Fibroblast of lung (primary cell): ENCODE measurements around the gene F8A3. TPM values are rescaled to one million over a fixed set of nuclear protein-coding genes. Genes with fewer than 3 reads are reported as not detected.
"Not testable (repeated sequence)": the region's sequence is repeated elsewhere in the genome, so short reads cannot be mapped to it uniquely, and the experiment has no call there.

ENCODE experiments used
- DNase-seq, 2 donors: peaks; one replicate each; pipeline versions ENCODE4 v3.0.0 to v3.0.0-alpha.2; 2010; ENCODE audit warnings: low read depth in 2 of 2
- H2AFZ ChIP-seq: 2 replicates; pipeline ENCODE4 v1.5.1; 2012; ENCODE audit warnings: low read length, control low read depth, inconsistent platforms
- H3K27ac ChIP-seq: 2 replicates; pipeline ENCODE4 v1.5.1; 2011; ENCODE audit warnings: low read length, control low read depth; ENCODE audit not compliant: insufficient read depth
- H3K27me3 ChIP-seq: 2 replicates; pipeline ENCODE4 v1.5.1; 2011; ENCODE audit warnings: mild to moderate bottlenecking, low read length; ENCODE audit not compliant: control insufficient read depth, insufficient read depth
- H3K36me3 ChIP-seq: 2 replicates; pipeline ENCODE4 v1.5.1; 2011; ENCODE audit warnings: low read length; ENCODE audit not compliant: control insufficient read depth, insufficient read depth
- H3K4me1 ChIP-seq: 2 replicates; pipeline ENCODE4 v1.5.1; 2011; ENCODE audit warnings: low read length; ENCODE audit not compliant: control insufficient read depth, insufficient read depth; ENCODE audit errors: extremely low read depth
- H3K4me2 ChIP-seq: 2 replicates; pipeline ENCODE4 v1.5.1; 2011; ENCODE audit warnings: low read length, control low read depth; ENCODE audit not compliant: insufficient read depth; ENCODE audit errors: extremely low read depth
- H3K4me3 ChIP-seq, 4 experiments: fragments of 200-600 bp in 1 of 4; sonication (generic) in 1 of 4; replicated peaks in 1 of 4; 2 replicates each; pipeline ENCODE4 v1.5.1; 2011 to 2016; ENCODE audit warnings: low read length in 4 of 4, low read depth in 3 of 4, mild to moderate bottlenecking in 3 of 4, control low read depth in 2 of 4, inconsistent platforms in 1 of 4, mixed read lengths in 1 of 4; ENCODE audit not compliant: insufficient read depth in 1 of 4; ENCODE audit errors: control extremely low read depth in 1 of 4
- H3K79me2 ChIP-seq: 2 replicates; pipeline ENCODE4 v1.5.1; 2012; ENCODE audit warnings: mild to moderate bottlenecking, low read length, inconsistent platforms; ENCODE audit not compliant: control insufficient read depth, insufficient read depth
- H3K9ac ChIP-seq: 2 replicates; pipeline ENCODE4 v1.5.1; 2011; ENCODE audit warnings: mild to moderate bottlenecking, low read length, control low read depth; ENCODE audit not compliant: insufficient read depth
- H3K9me3 ChIP-seq: 2 replicates; pipeline ENCODE4 v1.5.1; 2012; ENCODE audit warnings: low read depth, low read length; ENCODE audit not compliant: control insufficient read depth, insufficient read depth
- H4K20me1 ChIP-seq: 2 replicates; pipeline ENCODE4 v1.5.1; 2011; ENCODE audit warnings: low read length; ENCODE audit not compliant: control insufficient read depth, insufficient read depth; ENCODE audit errors: extremely low read depth
- EZH2 ChIP-seq: IDR thresholded peaks from 2 replicates; pipeline ENCODE4 v1.5.1; 2012; ENCODE audit warnings: low read length, control low read depth, mild to moderate bottlenecking; ENCODE audit errors: missing control alignments
- polyA plus RNA-seq, 2 donors: library from polyadenylated mRNA; depleted of rRNA in 1 of 2; stranded (reverse) in 1 of 2; unstranded in 1 of 2; fragments of >200 nt; gene quantifications; 2 replicates each; pipeline ENCODE4 v1.2.1, GENCODE V29; 2011 to 2012; ENCODE audit warnings: missing spikeins in 1 of 2
- total RNA-seq: library from RNA; depleted of rRNA; stranded (reverse); fragments of >200 nt; gene quantifications from 2 replicates; pipeline ENCODE4 v1.2.1, GENCODE V29; 2014
- TF ChIP-seq, protein P1 (sequence below), 2 donors: IDR thresholded peaks in 1 of 2; conservative IDR thresholded peaks in 1 of 2; 1 replicate in 1 of 2; 2 replicates in 1 of 2; pipeline ENCODE4 v1.5.1; 2011 to 2012; ENCODE audit warnings: low read length in 2 of 2, control low read depth in 1 of 2, inconsistent platforms in 1 of 2, low read depth in 1 of 2, mild to moderate bottlenecking in 1 of 2

Gene F8A3
- total and polyA plus RNA-seq, 2 donors (not counting 1 experiment from before 2014, with no cell fraction given), result 0.27 to 0.99 TPM

- H4K20me1 ChIP-seq, H3K9me3 ChIP-seq, H2AFZ ChIP-seq, H3K27ac ChIP-seq, H3K4me2 ChIP-seq, H3K27me3 ChIP-seq, H3K4me1 ChIP-seq, H3K79me2 ChIP-seq, H3K4me3 ChIP-seq, H3K36me3 ChIP-seq, H3K9ac ChIP-seq, DNase-seq: not testable (repeated sequence)
Measured at GRCh38 chrX:155460501-155460900, 2.1 kb upstream of the F8A3 start.

- H3K36me3 ChIP-seq, H3K4me2 ChIP-seq, DNase-seq, H4K20me1 ChIP-seq, H3K9me3 ChIP-seq, H2AFZ ChIP-seq, H3K27ac ChIP-seq, H3K27me3 ChIP-seq, H3K79me2 ChIP-seq, H3K4me1 ChIP-seq, H3K9ac ChIP-seq, H3K4me3 ChIP-seq: not testable (repeated sequence)
Measured at GRCh38 chrX:155457761-155458447, 516 bp downstream of the F8A3 start.

DNA sequence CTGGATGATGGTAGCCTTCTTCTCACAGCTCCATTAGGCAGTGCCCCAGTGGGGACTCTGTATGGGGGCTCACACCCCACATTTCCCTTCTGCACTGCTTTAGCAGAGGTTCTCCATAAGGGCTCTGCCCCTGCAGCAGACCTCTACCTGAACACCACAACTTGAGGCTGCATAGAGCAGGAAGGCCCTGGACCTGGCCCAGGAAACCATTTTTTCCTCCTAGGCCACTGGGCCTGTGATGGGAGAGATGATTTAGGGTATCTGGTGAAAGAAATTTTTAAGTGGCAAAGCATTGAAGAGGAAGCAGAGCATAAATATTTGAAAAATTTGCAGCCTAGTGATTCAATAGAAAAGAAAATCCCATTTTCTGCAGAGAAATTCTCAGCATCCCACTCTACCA, 17.3 kb downstream of the F8A3 start:
- Histone ChIP-seq H3K4me3 (no peak overlapping the region), H2AFZ (no peak overlapping the region), H3K9ac (no peak overlapping the region), H3K4me2 (no peak overlapping the region), H3K27ac (no peak overlapping the region), H3K27me3 (no peaks in the 10 kb centered on the region), H3K36me3 (no peaks in the 10 kb centered on the region), H4K20me1 (no peaks in the 10 kb centered on the region), H3K9me3 (no peaks in the 10 kb centered on the region), H3K79me2 (no peaks in the 10 kb centered on the region), H3K4me1 (no peaks in the 10 kb centered on the region)
- DNase-seq, result no peak
- TF ChIP-seq, protein P1, sequence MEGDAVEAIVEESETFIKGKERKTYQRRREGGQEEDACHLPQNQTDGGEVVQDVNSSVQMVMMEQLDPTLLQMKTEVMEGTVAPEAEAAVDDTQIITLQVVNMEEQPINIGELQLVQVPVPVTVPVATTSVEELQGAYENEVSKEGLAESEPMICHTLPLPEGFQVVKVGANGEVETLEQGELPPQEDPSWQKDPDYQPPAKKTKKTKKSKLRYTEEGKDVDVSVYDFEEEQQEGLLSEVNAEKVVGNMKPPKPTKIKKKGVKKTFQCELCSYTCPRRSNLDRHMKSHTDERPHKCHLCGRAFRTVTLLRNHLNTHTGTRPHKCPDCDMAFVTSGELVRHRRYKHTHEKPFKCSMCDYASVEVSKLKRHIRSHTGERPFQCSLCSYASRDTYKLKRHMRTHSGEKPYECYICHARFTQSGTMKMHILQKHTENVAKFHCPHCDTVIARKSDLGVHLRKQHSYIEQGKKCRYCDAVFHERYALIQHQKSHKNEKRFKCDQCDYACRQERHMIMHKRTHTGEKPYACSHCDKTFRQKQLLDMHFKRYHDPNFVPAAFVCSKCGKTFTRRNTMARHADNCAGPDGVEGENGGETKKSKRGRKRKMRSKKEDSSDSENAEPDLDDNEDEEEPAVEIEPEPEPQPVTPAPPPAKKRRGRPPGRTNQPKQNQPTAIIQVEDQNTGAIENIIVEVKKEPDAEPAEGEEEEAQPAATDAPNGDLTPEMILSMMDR (conservative IDR thresholded peaks at IDR 0.05 in 1 of 2, IDR thresholded peaks at IDR 0.05 in 1 of 2; ENCODE audit: low read depth in 1 of 2, low read length in 2 of 2), result no peak
- no peak for TF ChIP-seq EZH2

- no peaks in the 10 kb centered on the region for H4K20me1 ChIP-seq
- no peak for TF ChIP-seq EZH2
- TF ChIP-seq, protein P1 (conservative IDR thresholded peaks at IDR 0.05 in 1 of 2, IDR thresholded peaks at IDR 0.05 in 1 of 2; ENCODE audit: low read depth in 1 of 2, low read length in 2 of 2), result no peak
- no peak for DNase-seq
- no peaks in the 10 kb centered on the region for H3K4me1 ChIP-seq
- no peak overlapping the region for H3K9ac ChIP-seq
- no peak overlapping the region for H3K4me2 ChIP-seq
- H3K36me3 ChIP-seq, result no peaks in the 10 kb centered on the region
- H3K9me3 ChIP-seq, result no peaks in the 10 kb centered on the region
- H2AFZ ChIP-seq, result no peak overlapping the region
- no peaks in the 10 kb centered on the region for H3K27me3 ChIP-seq
- no peaks in the 10 kb centered on the region for H3K79me2 ChIP-seq
- H3K4me3 ChIP-seq, result no peak overlapping the region
- no peak overlapping the region for H3K27ac ChIP-seq
Measured at GRCh38 chrX:155435744-155436112, 22.7 kb downstream of the F8A3 start.
